PFSK-1 (cell line): Measurements from ENCODE around the gene ELAVL2.

Experiments
- POLR2AphosphoS5 ChIP-seq: IDR thresholded peaks from 2 replicates; pipeline ENCODE4 v1.6.1; 2012; ENCODE audit warnings: low read depth, mild to moderate bottlenecking, control low read depth, low read length, moderate library complexity
- TAF1 ChIP-seq: IDR thresholded peaks from 2 replicates; pipeline ENCODE4 v1.6.1; 2012; ENCODE audit warnings: low read length, control low read depth, borderline replicate concordance; ENCODE audit not compliant: insufficient read depth

GRCh38 chr9:23672151-23672550 lies 153.9 kb downstream of the ELAVL2 start:
- no peak for TF ChIP-seq TAF1
- TF ChIP-seq POLR2AphosphoS5 = no peak
